Measurements from ENCODE around the gene FUT9. TPM values are rescaled to one million over a fixed set of nuclear protein-coding genes. Genes with fewer than 3 reads are reported as not detected.

Gene FUT9
- total RNA-seq, 1 donor from 2014 or later, result not detected

DNA sequence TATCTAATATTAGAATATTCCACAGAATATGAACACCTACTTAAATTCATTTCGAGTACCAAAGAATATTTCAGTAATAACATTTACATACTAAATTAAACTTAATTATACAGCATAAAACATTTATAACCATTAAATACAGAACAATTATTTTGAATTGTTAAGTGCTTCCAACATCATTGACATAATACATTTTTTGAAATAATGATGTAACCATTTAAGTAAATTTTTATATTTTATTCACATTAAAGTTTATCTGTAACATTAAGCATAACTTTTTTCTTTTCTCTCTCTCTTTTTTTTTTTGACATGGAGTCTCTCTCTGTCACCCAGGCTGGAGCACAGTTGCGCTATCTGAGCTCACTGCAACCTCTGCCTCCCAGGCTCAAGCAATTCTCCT is 44.5 kb downstream of the FUT9 start:
- Mint-ChIP-seq H3K36me3 (ENCODE audit: low read depth) (no peaks in the 10 kb centered on the region), H3K27me3 (no peaks in the 10 kb centered on the region), H3K4me1 (no peaks in the 10 kb centered on the region), H3K4me3 (no peak overlapping the region), H3K9me3 (no peaks in the 10 kb centered on the region), H3K27ac (no peak overlapping the region)
- DNase-seq (no peak), ATAC-seq (ENCODE audit: low read depth) (no peak)
- intact Hi-C loops (cut with micrococcal nuclease), result no loop called here
- ChIA-PET CTCF (no interaction called here), POLR2A (no interaction called here)
- TF ChIP-seq, protein P1, sequence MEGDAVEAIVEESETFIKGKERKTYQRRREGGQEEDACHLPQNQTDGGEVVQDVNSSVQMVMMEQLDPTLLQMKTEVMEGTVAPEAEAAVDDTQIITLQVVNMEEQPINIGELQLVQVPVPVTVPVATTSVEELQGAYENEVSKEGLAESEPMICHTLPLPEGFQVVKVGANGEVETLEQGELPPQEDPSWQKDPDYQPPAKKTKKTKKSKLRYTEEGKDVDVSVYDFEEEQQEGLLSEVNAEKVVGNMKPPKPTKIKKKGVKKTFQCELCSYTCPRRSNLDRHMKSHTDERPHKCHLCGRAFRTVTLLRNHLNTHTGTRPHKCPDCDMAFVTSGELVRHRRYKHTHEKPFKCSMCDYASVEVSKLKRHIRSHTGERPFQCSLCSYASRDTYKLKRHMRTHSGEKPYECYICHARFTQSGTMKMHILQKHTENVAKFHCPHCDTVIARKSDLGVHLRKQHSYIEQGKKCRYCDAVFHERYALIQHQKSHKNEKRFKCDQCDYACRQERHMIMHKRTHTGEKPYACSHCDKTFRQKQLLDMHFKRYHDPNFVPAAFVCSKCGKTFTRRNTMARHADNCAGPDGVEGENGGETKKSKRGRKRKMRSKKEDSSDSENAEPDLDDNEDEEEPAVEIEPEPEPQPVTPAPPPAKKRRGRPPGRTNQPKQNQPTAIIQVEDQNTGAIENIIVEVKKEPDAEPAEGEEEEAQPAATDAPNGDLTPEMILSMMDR (IDR thresholded peaks at IDR 0.05), result no peak

DNA sequence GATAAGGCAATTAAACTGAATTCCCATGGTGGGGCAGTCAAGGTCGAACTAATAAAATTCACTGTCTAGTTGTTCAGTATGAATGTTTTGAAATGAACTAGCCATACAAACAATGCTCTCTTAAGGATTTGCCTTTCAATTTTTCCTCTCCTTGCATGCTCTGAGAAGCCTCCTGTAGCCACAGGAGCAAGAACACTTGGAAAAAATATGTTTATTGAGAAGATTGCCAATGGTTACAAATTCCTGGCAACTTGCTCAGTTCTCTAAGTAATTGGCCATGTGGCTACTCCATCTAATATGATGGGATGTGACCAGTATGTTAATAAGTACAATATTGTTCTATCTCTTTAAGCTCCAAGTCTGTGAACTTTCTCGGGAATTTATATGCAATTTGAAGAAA is 49.4 kb downstream of the FUT9 start:
- Mint-ChIP-seq H3K36me3 (ENCODE audit: low read depth) (no peaks in the 10 kb centered on the region), H3K4me3 (no peak overlapping the region), H3K4me1 (no peaks in the 10 kb centered on the region), H3K9me3 (no peaks in the 10 kb centered on the region), H3K27ac (no peak overlapping the region), H3K27me3 (no peaks in the 10 kb centered on the region)
- ATAC-seq (ENCODE audit: low read depth), result no peak
- TF ChIP-seq, protein P1 (IDR thresholded peaks at IDR 0.05), result no peak
- no peak for DNase-seq
- intact Hi-C loops (cut with micrococcal nuclease), result no loop called here
- ChIA-PET POLR2A (no interaction called here), CTCF (no interaction called here)

DNA sequence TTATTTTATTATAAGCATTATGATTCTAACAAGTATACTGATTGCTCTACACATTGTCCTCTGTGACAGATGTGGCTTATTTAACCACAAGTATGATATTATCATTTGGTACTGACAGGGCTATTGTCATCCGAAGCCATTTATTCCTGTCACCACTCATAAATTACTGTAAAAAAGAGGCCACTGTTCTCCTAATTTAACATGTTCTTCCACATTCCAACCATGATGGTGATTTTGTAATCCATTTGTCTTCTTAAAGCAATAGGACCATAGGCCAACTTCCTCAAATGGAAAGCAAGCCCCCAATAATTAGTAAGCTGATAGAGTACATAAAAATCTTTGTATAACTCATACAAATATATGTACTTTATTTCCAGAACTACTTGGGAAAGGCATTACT is 50.6 kb downstream of the FUT9 start:
- H3K4me3 Mint-ChIP-seq, result no peak overlapping the region
- no peaks in the 10 kb centered on the region for H3K27me3 Mint-ChIP-seq
- ATAC-seq (ENCODE audit: low read depth) (no peak), DNase-seq (no peak)
- intact Hi-C loops (cut with micrococcal nuclease), result no loop called here
- CTCF ChIA-PET, result no interaction called here
- no peak overlapping the region for H3K27ac Mint-ChIP-seq
- no peaks in the 10 kb centered on the region for H3K36me3 Mint-ChIP-seq (ENCODE audit: low read depth)
- no peaks in the 10 kb centered on the region for H3K4me1 Mint-ChIP-seq
- POLR2A ChIA-PET, result no interaction called here
- TF ChIP-seq, protein P1 (IDR thresholded peaks at IDR 0.05), result no peak
- H3K9me3 Mint-ChIP-seq, result no peaks in the 10 kb centered on the region

DNA sequence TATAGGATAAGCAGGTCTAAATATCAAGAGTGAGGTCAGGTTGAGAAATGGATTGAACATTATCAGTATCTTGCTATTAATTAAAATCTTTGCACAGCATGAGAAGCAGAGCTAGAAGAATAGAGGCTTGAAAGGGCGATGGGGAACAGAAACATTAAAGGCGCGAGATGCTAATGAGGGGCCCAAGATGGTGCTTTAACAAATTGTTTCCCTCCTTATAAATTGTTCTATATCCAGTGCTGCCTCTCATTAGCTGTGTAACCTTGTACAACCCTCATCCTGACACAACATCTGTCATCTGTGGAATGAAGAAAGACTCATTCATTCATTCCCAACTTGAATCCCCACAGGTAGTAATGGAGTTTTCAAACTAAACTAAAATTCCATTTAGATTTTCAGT is 57.8 kb downstream of the FUT9 start:
- Mint-ChIP-seq H3K36me3 (ENCODE audit: low read depth) (no peaks in the 10 kb centered on the region), H3K27me3 (no peaks in the 10 kb centered on the region), H3K4me3 (no peak overlapping the region), H3K9me3 (no peaks in the 10 kb centered on the region), H3K4me1 (no peaks in the 10 kb centered on the region), H3K27ac (no peak overlapping the region)
- ChIA-PET CTCF (no interaction called here), POLR2A (no interaction called here)
- ATAC-seq (ENCODE audit: low read depth) (no peak), DNase-seq (no peak)
- intact Hi-C loops (cut with micrococcal nuclease), result no loop called here
- TF ChIP-seq, protein P1 (IDR thresholded peaks at IDR 0.05), result no peak

DNA sequence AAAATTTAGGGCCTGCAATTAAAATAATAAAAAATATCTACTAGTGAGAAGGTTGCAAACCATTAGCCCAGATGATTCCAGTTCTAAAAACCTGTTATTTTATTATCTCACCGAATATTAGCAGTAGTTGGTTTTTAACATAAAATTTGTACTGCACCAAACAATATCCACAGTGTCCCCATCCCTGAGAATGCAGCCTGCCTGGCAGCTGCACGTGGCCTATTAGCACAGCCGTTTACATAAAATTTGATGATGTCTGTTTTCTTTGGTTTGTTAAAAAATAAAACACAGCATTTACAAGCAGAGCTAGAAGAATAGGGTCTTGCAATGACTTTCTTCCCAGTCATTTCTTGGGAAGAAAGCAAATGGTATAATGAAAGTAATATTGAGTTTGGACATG is 58.2 kb downstream of the FUT9 start:
- CTCF ChIA-PET, result no interaction called here

More for the DNA sequence above, 58.2 kb downstream of the FUT9 start:
- POLR2A ChIA-PET, result no interaction called here
- DNase-seq, result no peak
- TF ChIP-seq, protein P1 (IDR thresholded peaks at IDR 0.05), result no peak
- Mint-ChIP-seq H3K9me3 (no peaks in the 10 kb centered on the region), H3K27me3 (no peaks in the 10 kb centered on the region), H3K36me3 (ENCODE audit: low read depth) (no peaks in the 10 kb centered on the region), H3K4me3 (no peak overlapping the region), H3K27ac (no peak overlapping the region), H3K4me1 (no peaks in the 10 kb centered on the region)
- intact Hi-C loops (cut with micrococcal nuclease), result no loop called here
- ATAC-seq (ENCODE audit: low read depth), result no peak

Measured in activated B cell treated with CpG ODN at 0.5 μM for 24 hours (primary cell).